OCI-LY7 (cell line): ENCODE results near the gene NFIX. TPM values are rescaled to one million over a fixed set of nuclear protein-coding genes. Genes with fewer than 3 reads are reported as not detected.

ENCODE experiments used
- BruUV-seq: library from RNA; stranded (reverse); fragments of 400-500 nt; replicated peaks from 2 replicates; lab custom pipeline; 2021; lab: Mats Ljungman, UMichigan
- CTCF ChIA-PET: fragments of 300-600 bp; sonication (Branson Sonifier 250); formaldehyde crosslinking; loops from one replicate; lab custom pipeline; 2022; ENCODE audit warnings: antibody characterized with exemption; ENCODE audit not compliant: unreplicated experiment; lab: Charles Lee
- POLR2A ChIA-PET: fragments of 300-600 bp; sonication (Branson Sonifier 250); formaldehyde crosslinking; loops from one replicate; lab custom pipeline; 2022; ENCODE audit warnings: antibody characterized with exemption; lab: Charles Lee
- DNase-seq: peaks from one replicate; pipeline ENCODE4 v3.0.0-alpha.2; 2015; ENCODE audit warnings: low spot score
- H2AFZ ChIP-seq: fragments of 200-600 bp; sonication (generic), shearing (Covaris generic); 2 replicates; pipeline ENCODE4 v1.6.1; 2014; ENCODE audit warnings: mild to moderate bottlenecking, antibody characterized with exemption, low read length, moderate library complexity
- H3K27ac ChIP-seq: fragments of 200-600 bp; sonication (generic); 2 replicates; pipeline ENCODE4 v1.5.1; 2014; ENCODE audit warnings: mixed run types, low read depth, mild to moderate bottlenecking, moderate library complexity, low read length, inconsistent platforms; ENCODE audit not compliant: poor library complexity, severe bottlenecking
- H3K36me3 ChIP-seq: fragments of 200-600 bp; sonication (generic); 2 replicates; pipeline ENCODE4 v1.6.1; 2014; ENCODE audit warnings: mild to moderate bottlenecking, antibody characterized with exemption, low read length, moderate library complexity, mixed read lengths; ENCODE audit not compliant: insufficient read depth
- H3K4me1 ChIP-seq: fragments of 200-600 bp; sonication (generic); 2 replicates; pipeline ENCODE4 v1.5.1; 2014; ENCODE audit warnings: mild to moderate bottlenecking, low read length; ENCODE audit not compliant: insufficient read depth, poor library complexity, severe bottlenecking
- H3K4me2 ChIP-seq: fragments of 200-600 bp; sonication (generic); 2 replicates; pipeline ENCODE4 v1.6.1; 2014; ENCODE audit warnings: mild to moderate bottlenecking, low read length
- H3K4me3 ChIP-seq: fragments of 200-600 bp; sonication (generic); 2 replicates; pipeline ENCODE4 v1.5.1; 2014; ENCODE audit warnings: mild to moderate bottlenecking, low read depth, low read length; ENCODE audit not compliant: poor library complexity, severe bottlenecking
- H3K79me2 ChIP-seq: fragments of 200-600 bp; sonication (generic); 2 replicates; pipeline ENCODE4 v1.6.1; 2016; ENCODE audit warnings: low read depth, mild to moderate bottlenecking, low read length, moderate library complexity, mixed read lengths; ENCODE audit not compliant: insufficient read depth
- H3K9me2 ChIP-seq: fragments of 200-600 bp; sonication (generic); 2 replicates; pipeline ENCODE4 v1.6.1; 2016; ENCODE audit warnings: mild to moderate bottlenecking, low read length, mixed read lengths; ENCODE audit not compliant: insufficient read depth
- H3K9me3 ChIP-seq: fragments of 200-600 bp; sonication (generic); 2 replicates; pipeline ENCODE4 v1.6.1; 2014; ENCODE audit warnings: mild to moderate bottlenecking, mixed run types, low read length, mixed read lengths
- H4K20me1 ChIP-seq: fragments of 200-600 bp; sonication (generic); 2 replicates; pipeline ENCODE4 v1.6.1; 2014; ENCODE audit warnings: mild to moderate bottlenecking, antibody characterized with exemption, low read length, moderate library complexity, mixed read lengths; ENCODE audit not compliant: insufficient read depth
- EZH2phosphoT487 ChIP-seq: fragments of 200-600 bp; sonication (generic); IDR thresholded peaks from 2 replicates; pipeline ENCODE4 v1.6.1; 2018; ENCODE audit warnings: low read depth, borderline replicate concordance, mild to moderate bottlenecking, mixed run types, antibody characterized with exemption, low read length, moderate library complexity, mixed read lengths
- intact Hi-C: fragments of 100-400 bp; cut with micrococcal nuclease; formaldehyde crosslinking; loops from one replicate; pipeline ENCODE4 v1.10.0; 2022; ENCODE audit not compliant: unreplicated experiment
- total RNA-seq, 2 experiments: library from RNA; depleted of rRNA in 1 of 2; stranded (reverse); fragments of >200 nt in 1 of 2; shearing (Covaris generic) in 1 of 2; gene quantifications; 2 replicates each; pipeline ENCODE4 v1.2.3, GENCODE V29; 2014 to 2022
- TF ChIP-seq, protein P1 (sequence below): fragments of 200-600 bp; sonication (generic); conservative IDR thresholded peaks from 2 replicates; pipeline ENCODE4 v1.5.1; 2014; ENCODE audit warnings: mild to moderate bottlenecking, antibody characterized with exemption, low read length, moderate library complexity, mixed read lengths

Gene NFIX
- total RNA-seq, 2 experiments from 2014 or later, result 0.16 to 0.72 TPM

DNA sequence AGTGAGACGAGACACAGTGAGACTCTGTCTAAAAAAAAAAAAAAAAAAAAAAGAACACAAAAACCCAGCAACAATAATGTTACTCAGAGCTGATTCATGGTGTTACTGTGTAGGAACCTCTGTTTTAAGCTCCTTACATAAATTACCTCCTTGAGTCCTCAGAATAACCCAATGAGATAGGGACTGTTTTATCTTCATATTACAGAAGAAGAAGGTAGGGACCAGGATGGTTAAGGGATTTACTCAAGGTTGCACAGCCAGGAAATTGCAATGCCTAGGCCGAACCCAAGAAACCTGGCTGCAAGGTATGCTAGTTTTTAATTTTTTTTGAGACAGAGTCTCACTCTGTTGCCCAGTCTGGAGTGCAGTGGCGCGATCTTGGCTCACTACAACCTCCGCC, 27.4 kb upstream of the NFIX start:
- H3K79me2 ChIP-seq, result no peaks in the 10 kb centered on the region
- TF ChIP-seq EZH2phosphoT487, result no peak
- TF ChIP-seq, protein P1, sequence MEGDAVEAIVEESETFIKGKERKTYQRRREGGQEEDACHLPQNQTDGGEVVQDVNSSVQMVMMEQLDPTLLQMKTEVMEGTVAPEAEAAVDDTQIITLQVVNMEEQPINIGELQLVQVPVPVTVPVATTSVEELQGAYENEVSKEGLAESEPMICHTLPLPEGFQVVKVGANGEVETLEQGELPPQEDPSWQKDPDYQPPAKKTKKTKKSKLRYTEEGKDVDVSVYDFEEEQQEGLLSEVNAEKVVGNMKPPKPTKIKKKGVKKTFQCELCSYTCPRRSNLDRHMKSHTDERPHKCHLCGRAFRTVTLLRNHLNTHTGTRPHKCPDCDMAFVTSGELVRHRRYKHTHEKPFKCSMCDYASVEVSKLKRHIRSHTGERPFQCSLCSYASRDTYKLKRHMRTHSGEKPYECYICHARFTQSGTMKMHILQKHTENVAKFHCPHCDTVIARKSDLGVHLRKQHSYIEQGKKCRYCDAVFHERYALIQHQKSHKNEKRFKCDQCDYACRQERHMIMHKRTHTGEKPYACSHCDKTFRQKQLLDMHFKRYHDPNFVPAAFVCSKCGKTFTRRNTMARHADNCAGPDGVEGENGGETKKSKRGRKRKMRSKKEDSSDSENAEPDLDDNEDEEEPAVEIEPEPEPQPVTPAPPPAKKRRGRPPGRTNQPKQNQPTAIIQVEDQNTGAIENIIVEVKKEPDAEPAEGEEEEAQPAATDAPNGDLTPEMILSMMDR, result no peak
- no peak overlapping the region for H3K27ac ChIP-seq
- peaks cover 6% of the 10 kb centered on the region for H3K4me1 ChIP-seq
- no peak overlapping the region for H3K4me2 ChIP-seq
- H3K9me2 ChIP-seq, result no peaks in the 10 kb centered on the region
- no peak for DNase-seq
- POLR2A ChIA-PET, result interaction anchor here (0.7 kb wide), 1 partner anchor 201 kb away, joined by 3 read pairs; no protein-coding TSS in a partner anchor
- H3K4me3 ChIP-seq, result no peak overlapping the region
- intact Hi-C loops, result no loop called here
- no peaks in the 10 kb centered on the region for H3K36me3 ChIP-seq
- no peaks in the 10 kb centered on the region for H3K9me3 ChIP-seq
- H2AFZ ChIP-seq, result no peak overlapping the region
- CTCF ChIA-PET, result no interaction called here
- H4K20me1 ChIP-seq, result no peaks in the 10 kb centered on the region
- BruUV-seq, result no TSS peak

DNA sequence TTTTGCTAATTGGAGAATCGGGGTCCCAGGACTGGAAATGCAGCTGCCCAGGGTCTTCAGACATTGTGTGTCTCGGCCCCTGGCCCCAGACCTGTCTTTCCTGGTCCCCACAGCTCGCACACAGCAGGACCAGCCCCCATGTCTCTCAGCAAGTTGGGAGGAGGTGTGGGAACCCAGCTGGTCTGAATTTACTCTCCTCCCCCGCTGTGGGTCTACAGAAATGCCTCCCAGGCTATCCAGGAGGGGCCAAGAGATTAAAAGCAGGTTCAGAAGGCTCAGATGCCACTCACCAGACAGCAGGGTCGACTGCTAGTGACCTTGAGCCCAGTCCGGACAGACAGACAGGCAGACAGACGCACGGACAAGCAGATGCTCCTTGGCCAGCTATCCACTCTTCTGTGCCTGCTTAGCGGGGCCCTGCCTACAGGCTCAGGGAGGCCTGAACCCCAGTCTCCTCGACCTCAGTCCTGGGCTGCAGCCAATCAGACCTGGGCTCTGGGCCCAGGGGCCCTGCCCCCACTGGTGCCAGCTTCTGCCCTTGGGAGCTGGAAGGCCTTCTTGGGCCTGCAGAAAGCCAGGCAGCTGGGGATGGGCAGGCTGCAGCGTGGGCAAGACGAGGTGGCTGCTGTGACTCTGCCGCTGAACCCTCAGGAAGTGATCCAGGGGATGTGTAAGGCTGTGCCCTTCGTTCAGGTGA, 25.8 kb upstream of the NFIX start, which contains the start of gene DAND5:
DAND5 (plus strand) TSS at position 285 of the 697 bp plus-strand sequence; CDS start at position 370, 85 bp downstream.
- BruUV-seq, result no TSS peak
- ChIA-PET POLR2A (interaction anchor here (0.7 kb wide), 1 partner anchor 89 kb away, joined by 3 read pairs; no protein-coding TSS in a partner anchor), CTCF (no interaction called here)
- no peaks in the 10 kb centered on the region for H3K9me2 ChIP-seq
- H3K27ac ChIP-seq, result no peak within 1 kb of the TSS
- no peak for TF ChIP-seq EZH2phosphoT487
- TF ChIP-seq, protein P1, result no peak
- H3K9me3 ChIP-seq, result no peaks in the 10 kb centered on the region
- no peak within 1 kb of the TSS for H3K4me3 ChIP-seq
- no peaks in the 10 kb centered on the region for H4K20me1 ChIP-seq
- no peak within 1 kb of the TSS for H3K4me2 ChIP-seq
- intact Hi-C loops, result no loop called here
- DNase-seq, result no peak
- no peak within 1 kb of the TSS for H2AFZ ChIP-seq
- H3K4me1 ChIP-seq, result peaks cover 6% of the 10 kb centered on the region
- H3K79me2 ChIP-seq, result no peaks in the 10 kb centered on the region
- H3K36me3 ChIP-seq, result no peaks in the 10 kb centered on the region
